Ovary (tissue), 9 donors: Measurements from ENCODE around the gene EPDR1. TPM values are rescaled to one million over a fixed set of nuclear protein-coding genes. Genes with fewer than 3 reads are reported as not detected.

ENCODE experiments used
- DNase-seq, 5 donors: peaks; one replicate each; pipeline ENCODE4 v3.0.0-alpha.2; 2019 to 2020
- H3K27ac ChIP-seq, 2 donors: fragments of 200-600 bp; one replicate each; pipeline versions ENCODE4 v1.5.1 to v1.8.0; 2019 to 2022
- H3K27me3 ChIP-seq: fragments of 200-600 bp; one replicate; pipeline ENCODE4 v1.8.0; 2022
- H3K36me3 ChIP-seq: fragments of 200-600 bp; sonication (generic); one replicate; pipeline ENCODE4 v1.5.1; 2019
- H3K4me1 ChIP-seq: one replicate; pipeline ENCODE4 v1.8.1; 2013; ENCODE audit warnings: mild to moderate bottlenecking, moderate library complexity; ENCODE audit not compliant: insufficient read depth
- H3K4me3 ChIP-seq: fragments of 200-600 bp; sonication (generic); one replicate; pipeline ENCODE4 v1.5.1; 2017
- H3K9me3 ChIP-seq, 2 donors: fragments of 200-600 bp in 1 of 2; sonication (generic) in 1 of 2; one replicate each; pipeline versions ENCODE4 v1.5.1 to v1.8.1; 2013 to 2019; ENCODE audit warnings: mild to moderate bottlenecking in 1 of 2, moderate library complexity in 1 of 2
- CTCF ChIP-seq, 3 donors: fragments of 450-650 bp in 2 of 3; fragments of 200-600 bp in 1 of 3; IDR thresholded peaks; one replicate each; pipeline versions ENCODE4 v1.5.1 to v1.8.0; 2016 to 2022; ENCODE audit warnings: antibody characterized with exemption in 3 of 3, mild to moderate bottlenecking in 1 of 3
- EP300 ChIP-seq: sonication (generic); formaldehyde crosslinking; IDR thresholded peaks from one replicate; pipeline ENCODE4 v1.6.1; 2017; ENCODE audit warnings: antibody characterized with exemption
- POLR2A ChIP-seq: fragments of 450-650 bp; IDR thresholded peaks from one replicate; pipeline ENCODE4 v1.6.1; 2017; ENCODE audit warnings: antibody characterized with exemption, mild to moderate bottlenecking, moderate library complexity
- WGBS, 3 donors: extraction: QIAGEN DNeasy Blood & Tissue Kit in 1 of 3; methylation state at CpG; one replicate each; pipeline versions ENCODE4 v1.1.5 to v1.1.7; 2013 to 2017; 5-methylcytosine and 5-hydroxymethylcytosine counted together
- intact Hi-C, 4 donors: fragments of 100-400 bp; cut with DNase I; formaldehyde crosslinking; loops; one replicate each; pipeline versions ENCODE4 v1.11.0 to v1.15.1; 2022 to 2023
- polyA plus RNA-seq, 2 donors: library from polyadenylated mRNA; stranded (reverse); fragments of 200-250 nt in 1 of 2; fragments of 350-450 nt in 1 of 2; fragmentation: Illumina TruSeq in 1 of 2; extraction: RNeasy Lipid Tissue Mini Kit (QIAGEN cat#74804) in 1 of 2; gene quantifications; one replicate each; pipeline ENCODE4 v1.2.3, GENCODE V29; 2013 to 2014
- total RNA-seq, 7 donors: library from RNA; depleted of rRNA in 2 of 7; stranded (reverse); fragments of >200 nt in 2 of 7; fragmentation: NEBNext Ultra II Directional in 3 of 7; extraction: Animal tissue kit (Norgen Biotek cat#: 25700) in 3 of 7; gene quantifications; one replicate each; pipeline versions ENCODE4 v1.1.0 to v1.2.4, GENCODE V29; 2016 to 2023
- donor health status: DM: no; HTN: no; CAD: no; lungs with moderate emphysema.
- donor health status: DM: no; HTN: no; CAD: no.
- donor health status: Bipolar disorder and iron deficiency.
- donor health status: DM: yes; HTN: yes; CAD: no.
- donor health status: DM: no; HTN: no; CAD: no.
- donor health status: DM: yes; HTN: yes; CAD: no.

The EPDR1 gene
- total and polyA plus RNA-seq, 9 donors = 20.6 to 73.7 (median 35.7) TPM

- Histone ChIP-seq H3K27me3 (no peaks in the 10 kb centered on the region), H3K4me1 (peaks cover 4% of the 10 kb centered on the region), H3K36me3 (no peaks in the 10 kb centered on the region), H3K9me3 (no peaks in the 10 kb centered on the region), H3K4me3 (no peak overlapping the region), H3K27ac (no peak overlapping the region)
- intact Hi-C loops = no loop called here
- TF ChIP-seq EP300 = no peak
- TF ChIP-seq POLR2A = no peak
- TF ChIP-seq CTCF (IDR thresholded peaks at IDR 0.05) = no peak
- 21 to 37% (median 36%) methylated on average over 1 of the region's 1 CpG for WGBS, 3 donors
- no peak for DNase-seq
Observed at GRCh38 chr7:37973915-37974314, 53.5 kb downstream of the EPDR1 start.

- intact Hi-C loops = no loop called here
- 67 to 72% (median 70%) methylated on average over 4 of the region's 4 CpGs for WGBS, 3 donors
- DNase-seq = no peak
- no peak for TF ChIP-seq POLR2A
- no peak for TF ChIP-seq EP300
- no peak for TF ChIP-seq CTCF (IDR thresholded peaks at IDR 0.05)
- Histone ChIP-seq H3K36me3 (no peaks in the 10 kb centered on the region), H3K9me3 (no peaks in the 10 kb centered on the region), H3K4me3 (no peak overlapping the region), H3K27ac (no peak overlapping the region), H3K27me3 (no peaks in the 10 kb centered on the region), H3K4me1 (peaks cover 4% of the 10 kb centered on the region)
Observed at GRCh38 chr7:37974711-37975110, 54.3 kb downstream of the EPDR1 start.

GRCh38 chr7:37977243-37977642, 56.8 kb downstream of the EPDR1 start:
- WGBS, 3 donors = 58 to 80% (median 65%) methylated on average over 2 of the region's 2 CpGs
- Histone ChIP-seq H3K27me3 (no peaks in the 10 kb centered on the region), H3K9me3 (no peaks in the 10 kb centered on the region), H3K27ac (no peak overlapping the region), H3K4me3 (no peak overlapping the region), H3K4me1 (peaks cover 4% of the 10 kb centered on the region), H3K36me3 (no peaks in the 10 kb centered on the region)
- TF ChIP-seq CTCF (IDR thresholded peaks at IDR 0.05) (no peak), EP300 (no peak), POLR2A (no peak)
- intact Hi-C loops = no loop called here
- DNase-seq = no peak

GRCh38 chr7:37981664-37982063, 61.2 kb downstream of the EPDR1 start:
- intact Hi-C loops = no loop called here
- DNase-seq = no peak
- H3K36me3 ChIP-seq = no peaks in the 10 kb centered on the region

More at GRCh38 chr7:37981664-37982063, 61.2 kb downstream of the EPDR1 start:
- Histone ChIP-seq H3K4me3 (no peak overlapping the region), H3K27ac (no peak overlapping the region), H3K4me1 (peaks cover 3% of the 10 kb centered on the region), H3K9me3 (no peaks in the 10 kb centered on the region), H3K27me3 (no peaks in the 10 kb centered on the region)
- TF ChIP-seq EP300 (no peak), POLR2A (no peak), CTCF (IDR thresholded peaks at IDR 0.05) (no peak)
